Measurements from ENCODE around the gene LSM4.

GRCh38 chr19:18366021-18366435 lies 43.2 kb upstream of the LSM4 start:
- TF ChIP-seq CTCF (IDR thresholded peaks at IDR 0.05; ENCODE audit: low read depth, low read length, poor library complexity, severe bottlenecking), result no peak
- TF ChIP-seq EZH2phosphoT487 (IDR thresholded peaks at IDR 0.05; ENCODE audit: borderline replicate concordance, low read length), result no peak
